A549 (cell line): ENCODE measurements around the gene ZNF423. TPM values are rescaled to one million over a fixed set of nuclear protein-coding genes. Genes with fewer than 3 reads are reported as not detected.

Source experiments
- ATAC-seq, 2 experiments: fragments of 200-7000 bp in 1 of 2; fragments of >200 bp in 1 of 2; cut with Nextera tagmentation in 1 of 2; cut with Tn5 transposase in 1 of 2; 3 replicates each; pipeline versions ENCODE4 v1.8.0 to v1.9.1; 2018 to 2020; ENCODE audit warnings: mild to moderate bottlenecking in 1 of 2, moderate library complexity in 1 of 2
- CTCF ChIA-PET: fragments of 300-600 bp; sonication (Branson Sonifier 250); formaldehyde crosslinking; extraction: SDS; loops from one replicate; lab custom pipeline; 2021; ENCODE audit warnings: antibody characterized with exemption, inconsistent platforms; lab: Yijun Ruan, JAX
- POLR2A ChIA-PET: fragments of 350-600 bp; formaldehyde crosslinking; extraction: SDS; loops from one replicate; lab custom pipeline; 2021; ENCODE audit warnings: antibody characterized with exemption, inconsistent platforms; lab: Yijun Ruan, JAX
- DNase-seq, 2 experiments: peaks; one replicate each; pipeline versions ENCODE4 v3.0.0 to v3.0.0-alpha.2; 2011 to 2016; ENCODE audit warnings: low read depth in 1 of 2, low spot score in 1 of 2
- FAIRE-seq: peaks from 2 replicates; lab custom pipeline; 2011; peaks lifted over from hg19 to GRCh38; lab: Jason Lieb, UNC
- H3K27ac ChIP-seq, 2 experiments: fragments of >200 bp; sonication (Bioruptor Twin); formaldehyde crosslinking; 3 replicates each; pipeline ENCODE4 v1.5.1; 2016 to 2017
- H3K4me1 ChIP-seq: fragments of >200 bp; sonication (Bioruptor Twin); formaldehyde crosslinking; 3 replicates; pipeline ENCODE4 v1.6.1; 2016
- H3K4me2 ChIP-seq: fragments of >200 bp; sonication (Bioruptor Twin); formaldehyde crosslinking; 3 replicates; pipeline ENCODE4 v1.6.1; 2016
- H3K4me3 ChIP-seq: fragments of >200 bp; sonication (Bioruptor Twin); formaldehyde crosslinking; 3 replicates; pipeline ENCODE4 v1.5.1; 2016
- H3K9me3 ChIP-seq: fragments of >200 bp; sonication (Bioruptor Twin); formaldehyde crosslinking; 3 replicates; pipeline ENCODE4 v1.6.1; 2016
- EHF ChIP-seq: fragments of 250-450 bp; sonication (Bioruptor Pico); IDR thresholded peaks from 2 replicates; pipeline ENCODE4 v1.5.0; 2020; ENCODE audit warnings: mild to moderate bottlenecking
- EHMT2 ChIP-seq: fragments of 200-600 bp; sonication (generic); IDR thresholded peaks from 2 replicates; pipeline ENCODE4 v1.6.1; 2016; ENCODE audit warnings: antibody characterized with exemption, low read depth, mild to moderate bottlenecking, moderate library complexity
- ELK1 ChIP-seq: fragments of 150-350 bp; IDR thresholded peaks from 2 replicates; pipeline ENCODE4 v1.6.1; 2014; ENCODE audit warnings: low read depth, mild to moderate bottlenecking, low read length
- FOSL2 ChIP-seq, 2 experiments: fragments of 450-650 bp in 1 of 2; fragments of >200 bp in 1 of 2; sonication (Bioruptor Twin) in 1 of 2; formaldehyde crosslinking; IDR thresholded peaks; 2 replicates each; pipeline versions ENCODE4 v1.5.0 to v1.6.1; 2016 to 2020; ENCODE audit warnings: mild to moderate bottlenecking in 1 of 2, moderate library complexity in 1 of 2
- HDAC2 ChIP-seq: fragments of 200-600 bp; sonication (generic); IDR thresholded peaks from 2 replicates; pipeline ENCODE4 v1.6.1; 2016
- HOXA7 ChIP-seq: fragments of 250-450 bp; sonication (Bioruptor Pico); IDR thresholded peaks from 2 replicates; pipeline ENCODE4 v1.5.0; 2020; ENCODE audit warnings: mild to moderate bottlenecking, moderate library complexity
- HOXB5 ChIP-seq: fragments of 250-450 bp; sonication (Bioruptor Pico); IDR thresholded peaks from 2 replicates; pipeline ENCODE4 v1.5.0; 2020; ENCODE audit warnings: mild to moderate bottlenecking, moderate library complexity
- JUN ChIP-seq, 2 experiments: fragments of >200 bp; sonication (Bioruptor Twin); formaldehyde crosslinking; IDR thresholded peaks; 2 replicates in 1 of 2; 3 replicates in 1 of 2; pipeline ENCODE4 v1.6.1; 2016 to 2017
- JUNB ChIP-seq: fragments of >200 bp; sonication (Bioruptor Twin); formaldehyde crosslinking; IDR thresholded peaks from 2 replicates; pipeline ENCODE4 v1.6.1; 2016
- KDM5A ChIP-seq: fragments of 200-600 bp; sonication (generic); IDR thresholded peaks from 2 replicates; pipeline ENCODE4 v1.6.1; 2016; ENCODE audit warnings: antibody characterized with exemption, mild to moderate bottlenecking
- MAFK ChIP-seq: fragments of 450-650 bp; IDR thresholded peaks from 2 replicates; pipeline ENCODE4 v1.6.1; 2014; ENCODE audit not compliant: partially characterized antibody
- MAZ ChIP-seq: fragments of 150-350 bp; IDR thresholded peaks from 2 replicates; pipeline ENCODE4 v1.6.1; 2014; ENCODE audit warnings: antibody characterized with exemption, low read depth, low read length, borderline replicate concordance
- NFE2L2 ChIP-seq: fragments of 150-350 bp; conservative IDR thresholded peaks from 2 replicates; pipeline ENCODE4 v1.6.1; 2014; ENCODE audit warnings: low read length
- NPAS2 ChIP-seq: fragments of 250-450 bp; sonication (Bioruptor Pico); IDR thresholded peaks from 2 replicates; pipeline ENCODE4 v1.8.0; 2022; ENCODE audit warnings: mild to moderate bottlenecking, moderate library complexity, borderline replicate concordance
- PHF8 ChIP-seq: fragments of 200-600 bp; sonication (generic); IDR thresholded peaks from 2 replicates; pipeline ENCODE4 v1.6.1; 2016; ENCODE audit warnings: low read depth, mild to moderate bottlenecking, antibody characterized with exemption, moderate library complexity, borderline replicate concordance
- RAD21 ChIP-seq, 2 experiments: fragments of >200 bp in 1 of 2; sonication (Bioruptor Twin) in 1 of 2; formaldehyde crosslinking in 1 of 2; IDR thresholded peaks in 1 of 2; conservative IDR thresholded peaks in 1 of 2; 2 replicates in 1 of 2; 3 replicates in 1 of 2; pipeline ENCODE4 v1.6.1; 2012 to 2018; ENCODE audit warnings: inconsistent platforms in 1 of 2
- RCOR1 ChIP-seq: fragments of 150-350 bp; IDR thresholded peaks from 2 replicates; pipeline ENCODE4 v1.6.1; 2014; ENCODE audit warnings: antibody characterized with exemption, low read length, low read depth
- RFX5 ChIP-seq: fragments of 450-650 bp; IDR thresholded peaks from 2 replicates; pipeline ENCODE4 v1.7.1; 2014; ENCODE audit warnings: antibody characterized with exemption, mild to moderate bottlenecking, moderate library complexity
- RNF2 ChIP-seq: fragments of 200-600 bp; sonication (generic); IDR thresholded peaks from 2 replicates; pipeline ENCODE4 v1.6.1; 2016; ENCODE audit warnings: low read depth, mild to moderate bottlenecking, antibody characterized with exemption, moderate library complexity, borderline replicate concordance
- SMC3 ChIP-seq: fragments of >200 bp; sonication (Bioruptor Twin); formaldehyde crosslinking; IDR thresholded peaks from 3 replicates; pipeline ENCODE4 v1.6.1; 2018; ENCODE audit warnings: inconsistent platforms
- ZFP36 ChIP-seq: fragments of 450-650 bp; IDR thresholded peaks from 2 replicates; pipeline ENCODE4 v1.6.1; 2014; ENCODE audit warnings: borderline replicate concordance; ENCODE audit not compliant: partially characterized antibody
- ZSCAN20 ChIP-seq: fragments of 250-450 bp; sonication (Bioruptor Pico); IDR thresholded peaks from 2 replicates; pipeline ENCODE4 v1.8.0; 2022; ENCODE audit warnings: mild to moderate bottlenecking, moderate library complexity
- WGBS: methylation state at CpG from one replicate; pipeline ENCODE4 v1.1.6; 2017; ENCODE audit errors: missing lambda C conversion rate; 5-methylcytosine and 5-hydroxymethylcytosine counted together
- polyA plus RNA-seq, 4 experiments: library from polyadenylated mRNA; depleted of rRNA in 3 of 4; stranded (reverse); fragments of >200 nt; fragmentation: RNase III in 1 of 4; extraction: RNeasy Plus Mini Kit Qiagen cat#74134 plus additional on column Dnase treatment in 1 of 4; gene quantifications; 2 replicates in 3 of 4; 3 replicates in 1 of 4; pipeline ENCODE4 v1.2.3, GENCODE V29; 2011 to 2017
- TF ChIP-seq, protein P1 (sequence below): IDR thresholded peaks from 2 replicates; pipeline ENCODE4 v1.6.1; 2012
- TF ChIP-seq, protein P2 (sequence below): fragments of 200-600 bp; sonication (generic); IDR thresholded peaks from 2 replicates; pipeline ENCODE4 v1.6.1; 2016; ENCODE audit warnings: antibody characterized with exemption, mild to moderate bottlenecking, moderate library complexity

The ZNF423 gene
- polyA plus RNA-seq, 2 of the 4 experiments (the other 2 are of a cell fraction) = 0.04 to 0.10 TPM

DNA sequence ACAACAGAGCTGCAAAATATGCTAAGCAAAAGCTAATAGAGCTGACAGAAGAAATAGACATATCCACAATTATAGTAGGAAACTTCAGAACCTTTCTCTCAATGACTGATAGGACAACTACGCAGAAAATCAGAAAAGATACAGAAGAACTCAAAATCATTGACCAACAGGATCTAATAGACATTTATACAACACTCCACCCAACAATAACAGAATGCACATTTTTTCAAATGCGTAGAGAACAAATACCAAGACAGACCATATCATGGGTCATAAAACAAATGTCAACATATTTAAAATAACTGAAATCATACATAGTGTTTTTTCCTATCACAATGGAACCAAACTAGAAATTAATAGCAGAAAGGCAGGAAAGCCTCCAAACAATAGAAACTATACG, 244.9 kb downstream of the ZNF423 start:
- DNase-seq (no peak), ATAC-seq (no peak), FAIRE-seq (no peak)
- H3K9me3 ChIP-seq = no peaks in the 10 kb centered on the region
- ChIA-PET CTCF (no interaction called here), POLR2A (no interaction called here)
- H3K4me1 ChIP-seq = no peaks in the 10 kb centered on the region
- WGBS = 59% methylated on average over 3 of the region's 3 CpGs
- H3K4me2 ChIP-seq = no peak overlapping the region
- H3K27ac ChIP-seq = no peak overlapping the region
- no peak overlapping the region for H3K4me3 ChIP-seq
- TF ChIP-seq MAFK (no peak), ZSCAN20 (CRISPR knock-in tag) (no peak), HOXA7 (CRISPR knock-in tag) (no peak), HDAC2 (no peak), EHF (no peak), RAD21 (conservative IDR thresholded peaks at IDR 0.05 in 1 of 2, IDR thresholded peaks at IDR 0.05 in 1 of 2) (no peak), JUNB (no peak), NPAS2 (CRISPR knock-in tag) (no peak), KDM5A (no peak), RCOR1 (no peak), NFE2L2 (no peak), PHF8 (no peak), ZFP36 (no peak), HOXB5 (no peak), EHMT2 (no peak)
- TF ChIP-seq, protein P1, sequence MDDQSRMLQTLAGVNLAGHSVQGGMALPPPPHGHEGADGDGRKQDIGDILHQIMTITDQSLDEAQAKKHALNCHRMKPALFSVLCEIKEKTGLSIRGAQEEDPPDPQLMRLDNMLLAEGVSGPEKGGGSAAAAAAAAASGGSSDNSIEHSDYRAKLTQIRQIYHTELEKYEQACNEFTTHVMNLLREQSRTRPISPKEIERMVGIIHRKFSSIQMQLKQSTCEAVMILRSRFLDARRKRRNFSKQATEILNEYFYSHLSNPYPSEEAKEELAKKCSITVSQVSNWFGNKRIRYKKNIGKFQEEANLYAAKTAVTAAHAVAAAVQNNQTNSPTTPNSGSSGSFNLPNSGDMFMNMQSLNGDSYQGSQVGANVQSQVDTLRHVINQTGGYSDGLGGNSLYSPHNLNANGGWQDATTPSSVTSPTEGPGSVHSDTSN = no peak

GRCh38 chr16:49608779-49609178, 247.1 kb downstream of the ZNF423 start:
- Histone ChIP-seq H3K4me1 (no peaks in the 10 kb centered on the region), H3K9me3 (no peaks in the 10 kb centered on the region), H3K4me2 (no peak overlapping the region), H3K27ac (no peak overlapping the region), H3K4me3 (no peak overlapping the region)
- DNase-seq (peak in 1 of 2 experiments; percentile 21), ATAC-seq (peak; percentile 58 to 64; a peak in 3 of 6 replicates), FAIRE-seq (no peak)
- ChIA-PET CTCF (interaction anchor here (1.4 to 2.3 kb wide), 3 partner anchors 11 to 314 kb away, joined by 4 to 6 read pairs (median 6); no protein-coding TSS in a partner anchor), POLR2A (no interaction called here)
- WGBS = 15% methylated on average over 5 of the region's 5 CpGs
- TF ChIP-seq FOSL2 (IDR thresholded peaks at IDR 0.05) = no peak
- no peak for TF ChIP-seq FOSL2 (CRISPR knock-in tag; IDR thresholded peaks at IDR 0.05)
- no peak for TF ChIP-seq MAFK
- TF ChIP-seq SMC3 = no peak
- peak in 1 of 2 experiments; percentile 35; a peak in 2 of 5 replicates for TF ChIP-seq RAD21 (conservative IDR thresholded peaks at IDR 0.05 in 1 of 2, IDR thresholded peaks at IDR 0.05 in 1 of 2)
- TF ChIP-seq MAZ = no peak

GRCh38 chr16:49608098-49608497, 247.8 kb downstream of the ZNF423 start:
- Histone ChIP-seq H3K4me2 (no peak overlapping the region), H3K27ac (no peak overlapping the region), H3K4me3 (no peak overlapping the region), H3K4me1 (no peaks in the 10 kb centered on the region)
- no peak for FAIRE-seq
- no peak for DNase-seq
- ChIA-PET CTCF (interaction anchor here (1.0 to 2.3 kb wide), 4 partner anchors 11 to 315 kb away, joined by 4 to 6 read pairs (median 6); no protein-coding TSS in a partner anchor), POLR2A (no interaction called here)
- ATAC-seq = no peak
- WGBS = 9% methylated on average over 5 of the region's 5 CpGs
- no peak for TF ChIP-seq ELK1
- TF ChIP-seq RFX5 = no peak
- TF ChIP-seq JUN (IDR thresholded peaks at IDR 0.05) = no peak
- TF ChIP-seq RNF2 = no peak
- TF ChIP-seq, protein P2, sequence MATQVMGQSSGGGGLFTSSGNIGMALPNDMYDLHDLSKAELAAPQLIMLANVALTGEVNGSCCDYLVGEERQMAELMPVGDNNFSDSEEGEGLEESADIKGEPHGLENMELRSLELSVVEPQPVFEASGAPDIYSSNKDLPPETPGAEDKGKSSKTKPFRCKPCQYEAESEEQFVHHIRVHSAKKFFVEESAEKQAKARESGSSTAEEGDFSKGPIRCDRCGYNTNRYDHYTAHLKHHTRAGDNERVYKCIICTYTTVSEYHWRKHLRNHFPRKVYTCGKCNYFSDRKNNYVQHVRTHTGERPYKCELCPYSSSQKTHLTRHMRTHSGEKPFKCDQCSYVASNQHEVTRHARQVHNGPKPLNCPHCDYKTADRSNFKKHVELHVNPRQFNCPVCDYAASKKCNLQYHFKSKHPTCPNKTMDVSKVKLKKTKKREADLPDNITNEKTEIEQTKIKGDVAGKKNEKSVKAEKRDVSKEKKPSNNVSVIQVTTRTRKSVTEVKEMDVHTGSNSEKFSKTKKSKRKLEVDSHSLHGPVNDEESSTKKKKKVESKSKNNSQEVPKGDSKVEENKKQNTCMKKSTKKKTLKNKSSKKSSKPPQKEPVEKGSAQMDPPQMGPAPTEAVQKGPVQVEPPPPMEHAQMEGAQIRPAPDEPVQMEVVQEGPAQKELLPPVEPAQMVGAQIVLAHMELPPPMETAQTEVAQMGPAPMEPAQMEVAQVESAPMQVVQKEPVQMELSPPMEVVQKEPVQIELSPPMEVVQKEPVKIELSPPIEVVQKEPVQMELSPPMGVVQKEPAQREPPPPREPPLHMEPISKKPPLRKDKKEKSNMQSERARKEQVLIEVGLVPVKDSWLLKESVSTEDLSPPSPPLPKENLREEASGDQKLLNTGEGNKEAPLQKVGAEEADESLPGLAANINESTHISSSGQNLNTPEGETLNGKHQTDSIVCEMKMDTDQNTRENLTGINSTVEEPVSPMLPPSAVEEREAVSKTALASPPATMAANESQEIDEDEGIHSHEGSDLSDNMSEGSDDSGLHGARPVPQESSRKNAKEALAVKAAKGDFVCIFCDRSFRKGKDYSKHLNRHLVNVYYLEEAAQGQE = no peak
- TF ChIP-seq, protein P1 = no peak
- TF ChIP-seq, all 56 proteins: peak for 0
- H3K9me3 ChIP-seq = no peaks in the 10 kb centered on the region
